ENCODE measurements around the gene VSTM2A.

The VSTM2A gene

GRCh38 chr7:54550471-54550870, 8.3 kb downstream of the VSTM2A start:
- Histone ChIP-seq H3K4me3 (replicated peaks; ENCODE audit: insufficient read depth, low read length) (no peak overlapping the region), H3K27ac (replicated peaks) (no peak overlapping the region), H3K27me3 (ENCODE audit: insufficient read depth, poor library complexity, severe bottlenecking) (peaks cover 12% of the 10 kb centered on the region)
- TF ChIP-seq GABPA (IDR thresholded peaks at IDR 0.05; ENCODE audit: low read depth) = no peak
- TF ChIP-seq SPI1 (IDR thresholded peaks at IDR 0.05; ENCODE audit: borderline replicate concordance, low read depth) = no peak
- no peak for TF ChIP-seq POLR2AphosphoS5 (IDR thresholded peaks at IDR 0.05; ENCODE audit: low read depth)
- no peak for DNase-seq (ENCODE audit: low read depth in 1 of 2, low spot score in 1 of 2)

GRCh38 chr7:54556121-54556520, 13.9 kb downstream of the VSTM2A start:
- Histone ChIP-seq H3K4me3 (replicated peaks; ENCODE audit: insufficient read depth, low read length) (no peak overlapping the region), H3K27me3 (ENCODE audit: insufficient read depth, poor library complexity, severe bottlenecking) (no peaks in the 10 kb centered on the region), H3K27ac (replicated peaks) (no peak overlapping the region)
- TF ChIP-seq GABPA (IDR thresholded peaks at IDR 0.05; ENCODE audit: low read depth) (no peak), CTCF (IDR thresholded peaks at IDR 0.05; ENCODE audit: insufficient read depth, low read length) (no peak), SPI1 (IDR thresholded peaks at IDR 0.05; ENCODE audit: borderline replicate concordance, low read depth) (no peak), REST (IDR thresholded peaks at IDR 0.05; ENCODE audit: insufficient replicate concordance, low read depth) (no peak), POLR2AphosphoS5 (IDR thresholded peaks at IDR 0.05; ENCODE audit: low read depth) (no peak)
- no peak for DNase-seq (ENCODE audit: low read depth in 1 of 2, low spot score in 1 of 2)

GRCh38 chr7:54559401-54559800, 17.2 kb downstream of the VSTM2A start:
- TF ChIP-seq SPI1 (IDR thresholded peaks at IDR 0.05; ENCODE audit: borderline replicate concordance, low read depth) = no peak
- H3K27me3 ChIP-seq (ENCODE audit: insufficient read depth, poor library complexity, severe bottlenecking) = no peaks in the 10 kb centered on the region
- no peak overlapping the region for H3K4me3 ChIP-seq (replicated peaks; ENCODE audit: insufficient read depth, low read length)
- H3K27ac ChIP-seq (replicated peaks) = no peak overlapping the region
- no peak for DNase-seq (ENCODE audit: low read depth in 1 of 2, low spot score in 1 of 2)

- TF ChIP-seq REST (IDR thresholded peaks at IDR 0.05; ENCODE audit: insufficient replicate concordance, low read depth) = no peak
- no peak for TF ChIP-seq SPI1 (IDR thresholded peaks at IDR 0.05; ENCODE audit: borderline replicate concordance, low read depth)
- no peak for TF ChIP-seq GABPA (IDR thresholded peaks at IDR 0.05; ENCODE audit: low read depth)
- no peak for TF ChIP-seq CTCF (IDR thresholded peaks at IDR 0.05; ENCODE audit: insufficient read depth, low read length)
- TF ChIP-seq POLR2AphosphoS5 (IDR thresholded peaks at IDR 0.05; ENCODE audit: low read depth) = no peak
- Histone ChIP-seq H3K4me3 (replicated peaks; ENCODE audit: insufficient read depth, low read length) (no peak overlapping the region), H3K27me3 (ENCODE audit: insufficient read depth, poor library complexity, severe bottlenecking) (no peaks in the 10 kb centered on the region), H3K27ac (replicated peaks) (no peak overlapping the region)
- no peak for DNase-seq (ENCODE audit: low read depth in 1 of 2, low spot score in 1 of 2)
Measured at GRCh38 chr7:54560198-54560597, 18.0 kb downstream of the VSTM2A start.

- Histone ChIP-seq H3K4me3 (replicated peaks; ENCODE audit: insufficient read depth, low read length) (no peak overlapping the region), H3K27ac (replicated peaks) (no peak overlapping the region), H3K27me3 (ENCODE audit: insufficient read depth, poor library complexity, severe bottlenecking) (no peaks in the 10 kb centered on the region)
- TF ChIP-seq GABPA (IDR thresholded peaks at IDR 0.05; ENCODE audit: low read depth) (no peak), POLR2AphosphoS5 (IDR thresholded peaks at IDR 0.05; ENCODE audit: low read depth) (no peak)
- no peak for DNase-seq (ENCODE audit: low read depth in 1 of 2, low spot score in 1 of 2)
Measured at GRCh38 chr7:54560723-54561122, 18.5 kb downstream of the VSTM2A start.
